ENCODE measurements around the gene EARS2. TPM values are rescaled to one million over a fixed set of nuclear protein-coding genes. Genes with fewer than 3 reads are reported as not detected.

Gene EARS2
- total RNA-seq, 1 donor from 2014 or later, result 19.7 TPM

GRCh38 chr16:23554536-23554935 lies 2.6 kb downstream of the EARS2 start:
- Histone ChIP-seq H2AFZ (replicated peaks) (no peak overlapping the region), H3K9me3 (ENCODE audit: low read depth) (no peaks in the 10 kb centered on the region), H3K27me3 (no peaks in the 10 kb centered on the region), H3K4me2 (no peak overlapping the region), H3K79me2 (ENCODE audit: low read depth) (peaks cover 47% of the 10 kb centered on the region), H3F3A (ENCODE audit: low read depth) (peaks cover 7% of the 10 kb centered on the region), H4K20me1 (ENCODE audit: low read depth) (peaks cover 4% of the 10 kb centered on the region), H3K9ac (no peak overlapping the region), H3K36me3 (no peaks in the 10 kb centered on the region), H3K27ac (no peak overlapping the region), H3K4me3 (no peak overlapping the region), H3K4me1 (peaks cover 3% of the 10 kb centered on the region)
- Mint-ChIP-seq H3K36me3 (peaks cover 10% of the 10 kb centered on the region), H3K9me3 (no peaks in the 10 kb centered on the region), H3K4me1 (peaks cover 11% of the 10 kb centered on the region), H3K4me3 (no peak overlapping the region), H3K27ac (no peak overlapping the region), H3K27me3 (ENCODE audit: insufficient read depth, low read depth) (peaks cover 2% of the 10 kb centered on the region)
- TF ChIP-seq EZH2phosphoT487 (IDR thresholded peaks at IDR 0.05) (no peak), EZH2 (IDR thresholded peaks at IDR 0.05) (no peak)
- TF ChIP-seq, protein P1, sequence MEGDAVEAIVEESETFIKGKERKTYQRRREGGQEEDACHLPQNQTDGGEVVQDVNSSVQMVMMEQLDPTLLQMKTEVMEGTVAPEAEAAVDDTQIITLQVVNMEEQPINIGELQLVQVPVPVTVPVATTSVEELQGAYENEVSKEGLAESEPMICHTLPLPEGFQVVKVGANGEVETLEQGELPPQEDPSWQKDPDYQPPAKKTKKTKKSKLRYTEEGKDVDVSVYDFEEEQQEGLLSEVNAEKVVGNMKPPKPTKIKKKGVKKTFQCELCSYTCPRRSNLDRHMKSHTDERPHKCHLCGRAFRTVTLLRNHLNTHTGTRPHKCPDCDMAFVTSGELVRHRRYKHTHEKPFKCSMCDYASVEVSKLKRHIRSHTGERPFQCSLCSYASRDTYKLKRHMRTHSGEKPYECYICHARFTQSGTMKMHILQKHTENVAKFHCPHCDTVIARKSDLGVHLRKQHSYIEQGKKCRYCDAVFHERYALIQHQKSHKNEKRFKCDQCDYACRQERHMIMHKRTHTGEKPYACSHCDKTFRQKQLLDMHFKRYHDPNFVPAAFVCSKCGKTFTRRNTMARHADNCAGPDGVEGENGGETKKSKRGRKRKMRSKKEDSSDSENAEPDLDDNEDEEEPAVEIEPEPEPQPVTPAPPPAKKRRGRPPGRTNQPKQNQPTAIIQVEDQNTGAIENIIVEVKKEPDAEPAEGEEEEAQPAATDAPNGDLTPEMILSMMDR (IDR thresholded peaks at IDR 0.05), result no peak
- no peak for DNase-seq (ENCODE audit: low spot score)

DNA sequence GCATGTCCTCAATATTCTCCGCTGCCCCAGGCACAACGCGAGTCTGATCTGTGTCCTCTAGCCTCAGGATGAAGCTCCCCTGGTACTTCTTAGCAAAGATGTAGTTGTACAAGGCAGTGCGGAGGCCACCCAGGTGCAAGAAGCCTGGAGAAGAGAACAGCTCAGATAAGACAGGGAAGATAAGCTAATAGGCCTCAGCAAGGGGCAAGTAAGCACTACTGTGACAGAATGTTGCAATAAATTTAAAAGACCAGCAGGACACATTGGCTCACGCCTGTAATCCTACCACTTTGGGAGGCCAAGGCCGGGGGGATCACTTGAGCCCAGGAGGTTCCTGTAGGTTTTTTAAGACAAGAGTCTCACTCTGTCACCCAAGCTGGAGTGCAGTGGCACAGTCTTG lies 5.0 kb downstream of the EARS2 start:
- Histone ChIP-seq H3K79me2 (ENCODE audit: low read depth) (peaks cover 31% of the 10 kb centered on the region), H3K27me3 (no peaks in the 10 kb centered on the region), H4K20me1 (ENCODE audit: low read depth) (peaks cover 4% of the 10 kb centered on the region), H3K4me1 (no peaks in the 10 kb centered on the region), H3F3A (ENCODE audit: low read depth) (peaks cover 7% of the 10 kb centered on the region), H3K9ac (no peak overlapping the region), H3K9me3 (ENCODE audit: low read depth) (no peaks in the 10 kb centered on the region), H3K27ac (no peak overlapping the region), H3K36me3 (no peaks in the 10 kb centered on the region), H2AFZ (replicated peaks) (no peak overlapping the region), H3K4me3 (no peak overlapping the region), H3K4me2 (no peak overlapping the region)
- H3K27me3 Mint-ChIP-seq (ENCODE audit: insufficient read depth, low read depth), result peaks cover 2% of the 10 kb centered on the region
- peaks cover 12% of the 10 kb centered on the region for H3K36me3 Mint-ChIP-seq
- DNase-seq (ENCODE audit: low spot score), result no peak
- no peaks in the 10 kb centered on the region for H3K9me3 Mint-ChIP-seq
- TF ChIP-seq EZH2phosphoT487 (IDR thresholded peaks at IDR 0.05) (no peak), EZH2 (IDR thresholded peaks at IDR 0.05) (no peak)
- TF ChIP-seq, protein P1 (IDR thresholded peaks at IDR 0.05), result no peak
- no peak overlapping the region for H3K4me3 Mint-ChIP-seq
- H3K4me1 Mint-ChIP-seq, result peaks cover 6% of the 10 kb centered on the region
- no peak overlapping the region for H3K27ac Mint-ChIP-seq

DNA sequence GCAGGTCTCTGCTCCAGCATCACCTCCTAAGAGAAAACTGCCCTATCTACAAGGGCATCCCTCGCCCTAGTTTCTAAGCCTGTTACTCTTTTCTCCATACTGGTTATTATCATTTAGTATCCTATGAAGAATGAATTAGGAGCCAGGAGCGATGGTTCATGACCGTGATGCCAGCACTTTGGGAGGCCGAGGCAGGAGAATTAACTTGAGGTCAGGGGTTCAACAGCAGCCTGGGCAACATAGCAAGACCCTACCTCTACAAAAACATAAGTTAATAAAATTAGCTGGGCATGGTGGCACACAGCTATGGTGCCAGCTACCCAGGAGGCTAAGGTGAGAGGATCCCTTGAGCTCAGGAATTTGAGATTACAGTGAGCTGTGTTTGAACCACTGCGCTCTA lies 7.2 kb downstream of the EARS2 start:
- TF ChIP-seq, protein P1 (IDR thresholded peaks at IDR 0.05), result no peak
- no peak for TF ChIP-seq EZH2phosphoT487 (IDR thresholded peaks at IDR 0.05)
- TF ChIP-seq EZH2 (IDR thresholded peaks at IDR 0.05), result no peak
- Mint-ChIP-seq H3K36me3 (peaks cover 14% of the 10 kb centered on the region), H3K4me3 (no peak overlapping the region), H3K27me3 (ENCODE audit: insufficient read depth, low read depth) (no peaks in the 10 kb centered on the region), H3K4me1 (no peaks in the 10 kb centered on the region), H3K27ac (no peak overlapping the region), H3K9me3 (no peaks in the 10 kb centered on the region)
- Histone ChIP-seq H3K4me2 (no peak overlapping the region), H3K4me3 (no peak overlapping the region), H3K27me3 (no peaks in the 10 kb centered on the region), H3K27ac (no peak overlapping the region), H3K36me3 (no peaks in the 10 kb centered on the region), H2AFZ (replicated peaks) (no peak overlapping the region), H3F3A (ENCODE audit: low read depth) (no peaks in the 10 kb centered on the region), H3K4me1 (no peaks in the 10 kb centered on the region), H3K9ac (no peak overlapping the region), H4K20me1 (ENCODE audit: low read depth) (peaks cover 4% of the 10 kb centered on the region), H3K79me2 (ENCODE audit: low read depth) (peaks cover 11% of the 10 kb centered on the region), H3K9me3 (ENCODE audit: low read depth) (no peaks in the 10 kb centered on the region)
- no peak for DNase-seq (ENCODE audit: low spot score)
